DND-41 (cell line): ENCODE results near the gene SV2B.

Experiments
- EZH2 ChIP-seq: IDR thresholded peaks from 3 replicates; pipeline ENCODE4 v1.6.1; 2012; ENCODE audit warnings: borderline replicate concordance, low read depth, mild to moderate bottlenecking, moderate library complexity, low read length, inconsistent platforms; ENCODE audit not compliant: severe bottlenecking
- TF ChIP-seq, protein P1 (sequence below): IDR thresholded peaks from 2 replicates; pipeline ENCODE4 v1.5.1; 2012; ENCODE audit warnings: borderline replicate concordance, low read length, moderate library complexity, mild to moderate bottlenecking; ENCODE audit not compliant: poor library complexity, severe bottlenecking; ENCODE audit errors: extremely low read depth

DNA sequence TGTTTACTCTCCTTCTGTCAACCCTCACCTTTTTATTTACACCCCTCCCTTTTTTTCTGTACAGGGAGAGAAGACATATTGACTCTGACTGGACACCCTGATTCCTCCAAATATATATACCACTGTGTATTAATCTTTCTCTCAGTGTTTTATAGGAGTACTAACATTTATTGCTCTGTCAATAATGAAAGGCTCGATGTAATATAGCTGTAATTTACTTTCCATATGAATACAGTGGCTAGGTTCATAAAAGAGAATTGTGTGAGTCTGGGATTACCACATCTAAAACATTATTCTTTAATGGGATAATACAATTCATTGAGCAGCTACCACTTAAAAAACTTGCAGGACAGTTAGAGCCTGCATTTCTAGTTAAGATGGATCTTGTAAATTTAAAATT is 194.3 kb downstream of the SV2B start:
- TF ChIP-seq, protein P1, sequence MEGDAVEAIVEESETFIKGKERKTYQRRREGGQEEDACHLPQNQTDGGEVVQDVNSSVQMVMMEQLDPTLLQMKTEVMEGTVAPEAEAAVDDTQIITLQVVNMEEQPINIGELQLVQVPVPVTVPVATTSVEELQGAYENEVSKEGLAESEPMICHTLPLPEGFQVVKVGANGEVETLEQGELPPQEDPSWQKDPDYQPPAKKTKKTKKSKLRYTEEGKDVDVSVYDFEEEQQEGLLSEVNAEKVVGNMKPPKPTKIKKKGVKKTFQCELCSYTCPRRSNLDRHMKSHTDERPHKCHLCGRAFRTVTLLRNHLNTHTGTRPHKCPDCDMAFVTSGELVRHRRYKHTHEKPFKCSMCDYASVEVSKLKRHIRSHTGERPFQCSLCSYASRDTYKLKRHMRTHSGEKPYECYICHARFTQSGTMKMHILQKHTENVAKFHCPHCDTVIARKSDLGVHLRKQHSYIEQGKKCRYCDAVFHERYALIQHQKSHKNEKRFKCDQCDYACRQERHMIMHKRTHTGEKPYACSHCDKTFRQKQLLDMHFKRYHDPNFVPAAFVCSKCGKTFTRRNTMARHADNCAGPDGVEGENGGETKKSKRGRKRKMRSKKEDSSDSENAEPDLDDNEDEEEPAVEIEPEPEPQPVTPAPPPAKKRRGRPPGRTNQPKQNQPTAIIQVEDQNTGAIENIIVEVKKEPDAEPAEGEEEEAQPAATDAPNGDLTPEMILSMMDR = no peak
- no peak for TF ChIP-seq EZH2
